Caco-2 (cell line): ENCODE measurements around the gene DUOXA1. TPM values are rescaled to one million over a fixed set of nuclear protein-coding genes. Genes with fewer than 3 reads are reported as not detected.
A peak's percentile ranks its signal among the peaks of the same experiment; 100 is the strongest.

Experiments used
- BruUV-seq: library from RNA; stranded (reverse); fragments of 400-500 nt; replicated peaks from 2 replicates; lab custom pipeline; 2021; lab: Mats Ljungman, UMichigan
- CTCF ChIA-PET: fragments of 300-600 bp; sonication (Branson Sonifier 250); formaldehyde crosslinking; loops from one replicate; lab custom pipeline; 2022; ENCODE audit warnings: antibody characterized with exemption; lab: Charles Lee
- POLR2A ChIA-PET: fragments of 300-600 bp; sonication (Branson Sonifier 250); formaldehyde crosslinking; loops from one replicate; lab custom pipeline; 2022; ENCODE audit warnings: antibody characterized with exemption; lab: Charles Lee
- DNase-seq, 2 experiments: peaks; one replicate each; pipeline versions ENCODE4 v3.0.0 to v3.0.0-alpha.2; 2020 to 2022
- H3K27me3 ChIP-seq: replicated peaks from 2 replicates; pipeline ENCODE4 v1.6.0; 2011; ENCODE audit warnings: low read length; ENCODE audit not compliant: control insufficient read depth, insufficient read depth
- H3K36me3 ChIP-seq: 2 replicates; pipeline ENCODE4 v1.5.1; 2011; ENCODE audit warnings: low read length; ENCODE audit not compliant: control insufficient read depth, insufficient read depth
- H3K4me1 ChIP-seq: fragments of 250-450 bp; sonication (Bioruptor Pico); 2 replicates; pipeline ENCODE4 v1.5.1; 2020; ENCODE audit warnings: mild to moderate bottlenecking
- H3K4me3 ChIP-seq: 2 replicates; pipeline ENCODE4 v1.5.1; 2011; ENCODE audit warnings: low read depth, mild to moderate bottlenecking, control low read depth, low read length
- H3K9me3 ChIP-seq: fragments of 250-450 bp; sonication (Bioruptor Pico); 2 replicates; pipeline ENCODE4 v1.5.1; 2020; ENCODE audit warnings: mild to moderate bottlenecking, moderate library complexity
- H3K27ac Mint-ChIP-seq: one replicate; pipeline ENCODE4 v1.8.0; 2022; ENCODE audit warnings: mixed read lengths; ENCODE audit not compliant: unreplicated experiment
- H3K27me3 Mint-ChIP-seq: one replicate; pipeline ENCODE4 v1.8.0; 2022; ENCODE audit warnings: mixed read lengths; ENCODE audit not compliant: insufficient read depth, unreplicated experiment
- H3K36me3 Mint-ChIP-seq: one replicate; pipeline ENCODE4 v1.8.0; 2022; ENCODE audit warnings: mild to moderate bottlenecking, mixed read lengths; ENCODE audit not compliant: insufficient read depth, unreplicated experiment
- H3K4me1 Mint-ChIP-seq: one replicate; pipeline ENCODE4 v1.8.0; 2022; ENCODE audit warnings: low read depth, mixed read lengths; ENCODE audit not compliant: unreplicated experiment
- H3K4me3 Mint-ChIP-seq: one replicate; pipeline ENCODE4 v1.8.0; 2022; ENCODE audit warnings: mild to moderate bottlenecking, moderate library complexity, mixed read lengths; ENCODE audit not compliant: unreplicated experiment
- H3K9me3 Mint-ChIP-seq: one replicate; pipeline ENCODE4 v1.8.0; 2022; ENCODE audit warnings: mixed read lengths; ENCODE audit not compliant: unreplicated experiment
- CTCF ChIP-seq, 2 experiments: fragments of 200-600 bp in 1 of 2; IDR thresholded peaks; 1 replicate in 1 of 2; 2 replicates in 1 of 2; pipeline versions ENCODE4 v1.5.1 to v1.8.0; 2011 to 2022; ENCODE audit warnings: antibody characterized with exemption in 1 of 2, control low read depth in 1 of 2, inconsistent platforms in 1 of 2, low read depth in 1 of 2, low read length in 1 of 2, mild to moderate bottlenecking in 1 of 2, moderate library complexity in 1 of 2; ENCODE audit not compliant: insufficient read depth in 1 of 2, severe bottlenecking in 1 of 2, unreplicated experiment in 1 of 2
- intact Hi-C: fragments of 100-400 bp; cut with micrococcal nuclease; formaldehyde crosslinking; loops from one replicate; pipeline ENCODE4 v1.10.0; 2022; ENCODE audit not compliant: unreplicated experiment
- total RNA-seq: library from RNA; stranded (reverse); gene quantifications from 2 replicates; pipeline ENCODE4 v1.2.3, GENCODE V29; 2022

DUOXA1 gene
- total RNA-seq, 1 experiment from 2014 or later: not detected

DNA sequence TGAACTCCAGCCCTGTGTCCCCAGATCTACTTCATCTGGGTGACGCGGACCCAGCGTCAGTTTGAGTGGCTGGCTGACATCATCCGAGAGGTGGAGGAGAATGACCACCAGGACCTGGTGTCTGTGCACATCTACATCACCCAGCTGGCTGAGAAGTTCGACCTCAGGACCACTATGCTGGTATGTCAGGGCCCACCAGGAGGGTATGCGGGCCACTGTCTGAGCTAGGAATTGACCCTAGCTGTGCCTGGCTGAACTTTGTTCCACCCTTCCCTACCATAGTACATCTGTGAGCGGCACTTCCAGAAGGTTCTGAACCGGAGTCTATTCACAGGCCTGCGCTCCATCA, 33.8 kb upstream of the DUOXA1 start:
- Mint-ChIP-seq H3K4me1 (peaks cover 23% of the 10 kb centered on the region), H3K9me3 (no peaks in the 10 kb centered on the region), H3K27ac (no peak overlapping the region), H3K27me3 (no peaks in the 10 kb centered on the region), H3K36me3 (peaks cover 17% of the 10 kb centered on the region), H3K4me3 (no peak overlapping the region)
- intact Hi-C loops: loop anchor here (1.0 to 2.0 kb wide), 7 partner anchors 37 to 451 kb away; no protein-coding TSS in a partner anchor
- BruUV-seq: no TSS peak
- Histone ChIP-seq H3K4me3 (no peak overlapping the region), H3K27me3 (no peaks in the 10 kb centered on the region), H3K9me3 (no peaks in the 10 kb centered on the region), H3K36me3 (no peaks in the 10 kb centered on the region), H3K4me1 (peaks cover 32% of the 10 kb centered on the region)
- ChIA-PET CTCF (interaction anchor here (0.5 to 3.4 kb wide), 24 partner anchors 16 to 450 kb away, joined by 3 to 66 read pairs (median 4); partner anchors contain the start of gene SHF), POLR2A (interaction anchor here (0.8 to 1.3 kb wide), 2 partner anchors 37 to 116 kb away, joined by 4 to 5 read pairs; no protein-coding TSS in a partner anchor)
- no peak for DNase-seq
- no peak for TF ChIP-seq CTCF (IDR thresholded peaks at IDR 0.05; ENCODE audit: insufficient read depth in 1 of 2, low read depth in 1 of 2, low read length in 1 of 2, severe bottlenecking in 1 of 2, unreplicated experiment in 1 of 2)

DNA sequence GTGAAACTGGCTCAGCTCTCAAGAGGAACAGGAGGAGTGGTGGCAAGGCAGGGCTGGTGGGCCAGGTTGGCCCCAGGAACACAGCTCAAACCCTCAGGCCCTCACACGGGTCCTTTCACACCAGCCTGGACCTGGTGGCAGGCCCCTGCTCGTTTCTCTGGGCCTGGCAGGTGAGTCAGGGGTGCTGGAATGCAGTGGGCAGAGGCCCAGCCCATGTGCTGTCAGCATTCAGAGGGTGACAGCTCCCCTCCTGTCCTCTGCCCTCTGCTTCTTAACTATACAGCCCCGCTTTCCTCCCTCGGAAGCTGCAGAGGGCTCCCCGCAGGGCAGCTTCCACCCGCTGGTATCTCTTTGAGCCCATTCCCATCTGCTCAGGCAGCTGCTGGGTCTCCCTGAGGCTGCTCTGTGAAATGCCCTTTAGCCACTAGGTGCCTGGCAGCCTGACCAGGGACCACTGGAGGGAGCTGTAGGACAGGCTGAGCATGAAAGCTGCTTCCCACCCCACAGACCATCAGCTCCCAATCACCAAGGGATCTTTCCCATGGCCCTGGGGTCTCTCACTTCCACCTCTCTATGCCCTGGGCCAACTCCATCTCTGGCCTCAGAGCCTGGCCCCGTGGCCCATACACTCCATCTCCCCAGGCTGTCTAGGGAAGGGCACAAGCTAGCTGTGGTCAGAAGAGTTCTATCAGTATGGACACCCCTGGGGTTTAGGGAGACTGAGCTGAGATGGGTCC, 33.3 kb upstream of the DUOXA1 start:
- Mint-ChIP-seq H3K4me3 (no peak overlapping the region), H3K36me3 (peaks cover 20% of the 10 kb centered on the region), H3K27me3 (no peaks in the 10 kb centered on the region), H3K9me3 (no peaks in the 10 kb centered on the region), H3K4me1 (peaks cover 23% of the 10 kb centered on the region), H3K27ac (peak overlapping the region; percentile 54)
- Histone ChIP-seq H3K36me3 (no peaks in the 10 kb centered on the region), H3K9me3 (no peaks in the 10 kb centered on the region), H3K4me3 (no peak overlapping the region), H3K27me3 (no peaks in the 10 kb centered on the region), H3K4me1 (peaks cover 32% of the 10 kb centered on the region)
- no TSS peak for BruUV-seq
- POLR2A ChIA-PET: interaction anchor here (0.8 to 1.3 kb wide), 2 partner anchors 37 to 116 kb away, joined by 4 to 5 read pairs; no protein-coding TSS in a partner anchor
- CTCF ChIA-PET: interaction anchor here (0.5 to 3.4 kb wide), 26 partner anchors 16 to 451 kb away, joined by 3 to 66 read pairs (median 4); partner anchors contain the start of gene SHF
- peak; percentile 85 to 89 for DNase-seq
- intact Hi-C loops: loop anchor here (1.0 to 2.0 kb wide), 7 partner anchors 37 to 451 kb away; no protein-coding TSS in a partner anchor
- peak; percentile 88 to 96 for TF ChIP-seq CTCF (IDR thresholded peaks at IDR 0.05; ENCODE audit: insufficient read depth in 1 of 2, low read depth in 1 of 2, low read length in 1 of 2, severe bottlenecking in 1 of 2, unreplicated experiment in 1 of 2)

DNA sequence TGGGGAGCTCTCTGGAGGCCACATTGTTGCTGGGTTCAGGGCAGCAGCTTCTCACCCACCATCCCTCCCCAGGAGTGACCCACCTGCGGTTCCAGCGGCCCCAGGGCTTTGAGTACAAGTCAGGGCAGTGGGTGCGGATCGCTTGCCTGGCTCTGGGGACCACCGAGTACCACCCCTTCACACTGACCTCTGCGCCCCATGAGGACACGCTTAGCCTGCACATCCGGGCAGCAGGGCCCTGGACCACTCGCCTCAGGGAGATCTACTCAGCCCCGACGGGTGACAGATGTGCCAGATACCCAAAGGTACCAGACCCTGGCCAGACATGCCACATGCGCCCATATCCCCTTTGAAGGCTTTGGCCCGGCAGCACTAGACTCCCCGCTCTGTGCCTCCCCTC, 32.0 kb upstream of the DUOXA1 start:
- TF ChIP-seq CTCF (IDR thresholded peaks at IDR 0.05; ENCODE audit: insufficient read depth in 1 of 2, low read depth in 1 of 2, low read length in 1 of 2, severe bottlenecking in 1 of 2, unreplicated experiment in 1 of 2): no peak
- ChIA-PET POLR2A (no interaction called here), CTCF (interaction anchor here (0.6 to 0.9 kb wide), 2 partner anchors 43 to 115 kb away, joined by 3 read pairs; no protein-coding TSS in a partner anchor)
- Histone ChIP-seq H3K4me3 (no peak overlapping the region), H3K36me3 (no peaks in the 10 kb centered on the region), H3K4me1 (peaks cover 32% of the 10 kb centered on the region), H3K9me3 (no peaks in the 10 kb centered on the region), H3K27me3 (no peaks in the 10 kb centered on the region)
- no peaks in the 10 kb centered on the region for H3K9me3 Mint-ChIP-seq
- H3K27ac Mint-ChIP-seq: no peak overlapping the region
- DNase-seq: no peak
- BruUV-seq: no TSS peak
- no peak overlapping the region for H3K4me3 Mint-ChIP-seq
- no peaks in the 10 kb centered on the region for H3K27me3 Mint-ChIP-seq
- peaks cover 21% of the 10 kb centered on the region for H3K36me3 Mint-ChIP-seq
- intact Hi-C loops: loop anchor here (2.0 kb wide), 1 partner anchor 107 kb away; no protein-coding TSS in a partner anchor
- peaks cover 23% of the 10 kb centered on the region for H3K4me1 Mint-ChIP-seq
